C4-2B (cell line): ENCODE results near the gene SHQ1.

ENCODE experiments used
- ZFX ChIP-seq: fragments of 450-650 bp; IDR thresholded peaks from 2 replicates; pipeline ENCODE4 v1.6.1; 2017
- TF ChIP-seq, protein P1 (sequence below): fragments of 450-650 bp; conservative IDR thresholded peaks from 2 replicates; pipeline ENCODE4 v1.5.1; 2017; ENCODE audit warnings: mild to moderate bottlenecking

DNA sequence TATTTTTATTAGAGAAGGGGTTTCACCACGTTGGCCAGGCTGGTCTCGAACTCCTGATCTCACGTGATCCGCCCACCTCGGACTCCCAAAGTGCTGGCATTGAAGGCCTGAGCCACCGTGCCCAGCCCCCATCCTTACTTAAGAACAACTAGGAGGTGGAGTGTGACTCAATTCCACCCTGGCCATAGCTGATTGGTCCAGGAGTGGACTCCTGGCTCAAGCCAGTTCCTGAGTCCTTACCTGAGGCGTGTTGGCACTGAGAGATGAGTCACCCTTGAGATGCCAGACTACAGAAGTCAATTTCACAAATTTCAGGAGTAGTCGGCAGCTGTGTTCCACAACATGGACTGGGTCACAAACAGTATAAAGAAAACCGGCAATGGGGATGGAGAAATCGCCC, 124.2 kb downstream of the SHQ1 start:
- TF ChIP-seq, protein P1, sequence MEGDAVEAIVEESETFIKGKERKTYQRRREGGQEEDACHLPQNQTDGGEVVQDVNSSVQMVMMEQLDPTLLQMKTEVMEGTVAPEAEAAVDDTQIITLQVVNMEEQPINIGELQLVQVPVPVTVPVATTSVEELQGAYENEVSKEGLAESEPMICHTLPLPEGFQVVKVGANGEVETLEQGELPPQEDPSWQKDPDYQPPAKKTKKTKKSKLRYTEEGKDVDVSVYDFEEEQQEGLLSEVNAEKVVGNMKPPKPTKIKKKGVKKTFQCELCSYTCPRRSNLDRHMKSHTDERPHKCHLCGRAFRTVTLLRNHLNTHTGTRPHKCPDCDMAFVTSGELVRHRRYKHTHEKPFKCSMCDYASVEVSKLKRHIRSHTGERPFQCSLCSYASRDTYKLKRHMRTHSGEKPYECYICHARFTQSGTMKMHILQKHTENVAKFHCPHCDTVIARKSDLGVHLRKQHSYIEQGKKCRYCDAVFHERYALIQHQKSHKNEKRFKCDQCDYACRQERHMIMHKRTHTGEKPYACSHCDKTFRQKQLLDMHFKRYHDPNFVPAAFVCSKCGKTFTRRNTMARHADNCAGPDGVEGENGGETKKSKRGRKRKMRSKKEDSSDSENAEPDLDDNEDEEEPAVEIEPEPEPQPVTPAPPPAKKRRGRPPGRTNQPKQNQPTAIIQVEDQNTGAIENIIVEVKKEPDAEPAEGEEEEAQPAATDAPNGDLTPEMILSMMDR, result no peak
- no peak for TF ChIP-seq ZFX
